ENCODE measurements around the gene HLA-DOB. TPM values are rescaled to one million over a fixed set of nuclear protein-coding genes. Genes with fewer than 3 reads are reported as not detected.

HLA-DOB gene
- total and polyA plus RNA-seq, 10 of the 15 experiments (the other 5 are each of a cell fraction or from before 2014, with no cell fraction given) = 27.4 to 79.1 (median 37.0) TPM

DNA sequence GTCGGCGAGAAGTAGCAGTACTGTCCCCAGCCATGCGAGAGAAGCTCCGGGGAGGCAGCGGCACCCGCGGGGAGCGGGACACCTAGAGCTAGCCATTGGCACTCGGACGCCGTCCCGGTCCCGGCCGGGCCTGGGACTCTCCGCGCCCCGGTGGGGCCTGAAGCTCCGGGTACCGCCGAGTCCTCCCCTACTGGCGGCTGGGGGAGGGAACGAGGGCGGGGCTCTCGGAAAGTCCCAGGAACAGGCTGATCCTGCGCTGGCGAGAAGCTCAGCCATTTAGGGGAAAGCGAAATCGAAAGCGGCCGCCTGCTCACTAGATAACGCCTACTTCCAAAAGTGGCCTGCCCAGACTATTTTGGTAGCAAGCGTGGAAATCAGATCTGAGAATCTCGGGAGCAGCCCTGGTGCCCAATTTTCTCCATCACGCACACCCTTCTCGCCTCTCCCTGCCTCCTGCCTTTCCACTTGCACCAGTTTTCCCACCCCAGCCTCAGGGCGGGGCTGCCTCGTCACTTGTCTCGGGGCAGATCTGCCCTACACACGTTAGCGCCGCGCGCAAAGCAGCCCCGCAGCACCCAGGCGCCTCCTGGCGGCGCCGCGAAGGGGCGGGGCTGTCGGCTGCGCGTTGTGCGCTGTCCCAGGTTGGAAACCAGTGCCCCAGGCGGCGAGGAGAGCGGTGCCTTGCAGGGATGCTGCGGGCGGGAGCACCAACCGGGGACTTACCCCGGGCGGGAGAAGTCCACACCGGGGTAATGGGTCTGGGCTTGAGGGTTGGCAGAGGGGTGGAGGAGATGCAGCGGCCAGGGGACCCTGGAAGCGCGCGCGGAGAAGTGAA lies 37.0 kb upstream of the HLA-DOB start, which contains the start of the genes PSMB9 and TAP1 (continued):
- TF ChIP-seq, protein P1, sequence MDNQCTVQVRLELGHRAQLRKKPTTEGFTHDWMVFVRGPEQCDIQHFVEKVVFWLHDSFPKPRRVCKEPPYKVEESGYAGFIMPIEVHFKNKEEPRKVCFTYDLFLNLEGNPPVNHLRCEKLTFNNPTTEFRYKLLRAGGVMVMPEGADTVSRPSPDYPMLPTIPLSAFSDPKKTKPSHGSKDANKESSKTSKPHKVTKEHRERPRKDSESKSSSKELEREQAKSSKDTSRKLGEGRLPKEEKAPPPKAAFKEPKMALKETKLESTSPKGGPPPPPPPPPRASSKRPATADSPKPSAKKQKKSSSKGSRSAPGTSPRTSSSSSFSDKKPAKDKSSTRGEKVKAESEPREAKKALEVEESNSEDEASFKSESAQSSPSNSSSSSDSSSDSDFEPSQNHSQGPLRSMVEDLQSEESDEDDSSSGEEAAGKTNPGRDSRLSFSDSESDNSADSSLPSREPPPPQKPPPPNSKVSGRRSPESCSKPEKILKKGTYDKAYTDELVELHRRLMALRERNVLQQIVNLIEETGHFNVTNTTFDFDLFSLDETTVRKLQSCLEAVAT (IDR thresholded peaks at IDR 0.05) = 0 out of 2 replicates have a peak, but pooled peaks have one; percentile 67
- TF ChIP-seq, protein P2, sequence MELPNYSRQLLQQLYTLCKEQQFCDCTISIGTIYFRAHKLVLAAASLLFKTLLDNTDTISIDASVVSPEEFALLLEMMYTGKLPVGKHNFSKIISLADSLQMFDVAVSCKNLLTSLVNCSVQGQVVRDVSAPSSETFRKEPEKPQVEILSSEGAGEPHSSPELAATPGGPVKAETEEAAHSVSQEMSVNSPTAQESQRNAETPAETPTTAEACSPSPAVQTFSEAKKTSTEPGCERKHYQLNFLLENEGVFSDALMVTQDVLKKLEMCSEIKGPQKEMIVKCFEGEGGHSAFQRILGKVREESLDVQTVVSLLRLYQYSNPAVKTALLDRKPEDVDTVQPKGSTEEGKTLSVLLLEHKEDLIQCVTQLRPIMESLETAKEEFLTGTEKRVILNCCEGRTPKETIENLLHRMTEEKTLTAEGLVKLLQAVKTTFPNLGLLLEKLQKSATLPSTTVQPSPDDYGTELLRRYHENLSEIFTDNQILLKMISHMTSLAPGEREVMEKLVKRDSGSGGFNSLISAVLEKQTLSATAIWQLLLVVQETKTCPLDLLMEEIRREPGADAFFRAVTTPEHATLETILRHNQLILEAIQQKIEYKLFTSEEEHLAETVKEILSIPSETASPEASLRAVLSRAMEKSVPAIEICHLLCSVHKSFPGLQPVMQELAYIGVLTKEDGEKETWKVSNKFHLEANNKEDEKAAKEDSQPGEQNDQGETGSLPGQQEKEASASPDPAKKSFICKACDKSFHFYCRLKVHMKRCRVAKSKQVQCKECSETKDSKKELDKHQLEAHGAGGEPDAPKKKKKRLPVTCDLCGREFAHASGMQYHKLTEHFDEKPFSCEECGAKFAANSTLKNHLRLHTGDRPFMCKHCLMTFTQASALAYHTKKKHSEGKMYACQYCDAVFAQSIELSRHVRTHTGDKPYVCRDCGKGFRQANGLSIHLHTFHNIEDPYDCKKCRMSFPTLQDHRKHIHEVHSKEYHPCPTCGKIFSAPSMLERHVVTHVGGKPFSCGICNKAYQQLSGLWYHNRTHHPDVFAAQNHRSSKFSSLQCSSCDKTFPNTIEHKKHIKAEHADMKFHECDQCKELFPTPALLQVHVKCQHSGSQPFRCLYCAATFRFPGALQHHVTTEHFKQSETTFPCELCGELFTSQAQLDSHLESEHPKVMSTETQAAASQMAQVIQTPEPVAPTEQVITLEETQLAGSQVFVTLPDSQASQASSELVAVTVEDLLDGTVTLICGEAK (IDR thresholded peaks at IDR 0.05; ENCODE audit: borderline replicate concordance) = no peak
- TF ChIP-seq, protein P3, sequence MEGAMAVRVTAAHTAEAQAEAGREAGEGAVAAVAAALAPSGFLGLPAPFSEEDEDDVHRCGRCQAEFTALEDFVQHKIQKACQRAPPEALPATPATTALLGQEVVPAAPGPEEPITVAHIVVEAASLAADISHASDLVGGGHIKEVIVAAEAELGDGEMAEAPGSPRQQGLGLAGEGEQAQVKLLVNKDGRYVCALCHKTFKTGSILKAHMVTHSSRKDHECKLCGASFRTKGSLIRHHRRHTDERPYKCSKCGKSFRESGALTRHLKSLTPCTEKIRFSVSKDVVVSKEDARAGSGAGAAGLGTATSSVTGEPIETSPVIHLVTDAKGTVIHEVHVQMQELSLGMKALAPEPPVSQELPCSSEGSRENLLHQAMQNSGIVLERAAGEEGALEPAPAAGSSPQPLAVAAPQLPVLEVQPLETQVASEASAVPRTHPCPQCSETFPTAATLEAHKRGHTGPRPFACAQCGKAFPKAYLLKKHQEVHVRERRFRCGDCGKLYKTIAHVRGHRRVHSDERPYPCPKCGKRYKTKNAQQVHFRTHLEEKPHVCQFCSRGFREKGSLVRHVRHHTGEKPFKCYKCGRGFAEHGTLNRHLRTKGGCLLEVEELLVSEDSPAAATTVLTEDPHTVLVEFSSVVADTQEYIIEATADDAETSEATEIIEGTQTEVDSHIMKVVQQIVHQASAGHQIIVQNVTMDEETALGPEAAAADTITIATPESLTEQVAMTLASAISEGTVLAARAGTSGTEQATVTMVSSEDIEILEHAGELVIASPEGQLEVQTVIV (IDR thresholded peaks at IDR 0.05; ENCODE audit: borderline replicate concordance, partially characterized antibody) = no peak
- no peak for TF ChIP-seq KDM1A (IDR thresholded peaks at IDR 0.05; ENCODE audit: borderline replicate concordance)
- TF ChIP-seq RB1 (IDR thresholded peaks at IDR 0.05; ENCODE audit: borderline replicate concordance) = peak; percentile 79
- peak; percentile 84 for TF ChIP-seq PML (IDR thresholded peaks at IDR 0.05; ENCODE audit: low read length)
- TF ChIP-seq MYB (IDR thresholded peaks at IDR 0.05; ENCODE audit: borderline replicate concordance, low read depth, low read length) = no peak
- peak; percentile 71; the same call in 1 of the 2 replicates for TF ChIP-seq TAF1 (IDR thresholded peaks at IDR 0.05; ENCODE audit: borderline replicate concordance, low read depth, low read length)
- no peak for TF ChIP-seq HCFC1 (IDR thresholded peaks at IDR 0.05; ENCODE audit: low read length)
- TF ChIP-seq POLR2AphosphoS5 (IDR thresholded peaks at IDR 0.05; ENCODE audit: low read length) = peak; percentile 72; the same call in 1 of the 2 replicates
- no peak for TF ChIP-seq ZNF622 (IDR thresholded peaks at IDR 0.05)
- peak; percentile 100 for TF ChIP-seq RFX5 (IDR thresholded peaks at IDR 0.05; ENCODE audit: low read depth, low read length)
- peak; percentile 71 for TF ChIP-seq MEF2B (IDR thresholded peaks at IDR 0.05; ENCODE audit: partially characterized antibody, poor library complexity, severe bottlenecking)
- no peak for TF ChIP-seq TCF7 (IDR thresholded peaks at IDR 0.05; ENCODE audit: borderline replicate concordance)
- peak; percentile 44 for TF ChIP-seq KLF5 (IDR thresholded peaks at IDR 0.05; ENCODE audit: partially characterized antibody)
- peak; percentile 91 for TF ChIP-seq SIN3A (IDR thresholded peaks at IDR 0.05; ENCODE audit: low read depth, low read length)
- peak; percentile 38 for TF ChIP-seq TBL1XR1 (IDR thresholded peaks at IDR 0.05; ENCODE audit: low read depth, low read length)
- 0 out of 2 replicates have a peak, but pooled peaks have one; percentile 21 for TF ChIP-seq ZNF24 (IDR thresholded peaks at IDR 0.05)
- TF ChIP-seq, protein P4, sequence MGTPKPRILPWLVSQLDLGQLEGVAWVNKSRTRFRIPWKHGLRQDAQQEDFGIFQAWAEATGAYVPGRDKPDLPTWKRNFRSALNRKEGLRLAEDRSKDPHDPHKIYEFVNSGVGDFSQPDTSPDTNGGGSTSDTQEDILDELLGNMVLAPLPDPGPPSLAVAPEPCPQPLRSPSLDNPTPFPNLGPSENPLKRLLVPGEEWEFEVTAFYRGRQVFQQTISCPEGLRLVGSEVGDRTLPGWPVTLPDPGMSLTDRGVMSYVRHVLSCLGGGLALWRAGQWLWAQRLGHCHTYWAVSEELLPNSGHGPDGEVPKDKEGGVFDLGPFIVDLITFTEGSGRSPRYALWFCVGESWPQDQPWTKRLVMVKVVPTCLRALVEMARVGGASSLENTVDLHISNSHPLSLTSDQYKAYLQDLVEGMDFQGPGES (IDR thresholded peaks at IDR 0.05) = 0 out of 2 replicates have a peak, but pooled peaks have one; percentile 49
- TF ChIP-seq MEF2A (IDR thresholded peaks at IDR 0.05; ENCODE audit: insufficient read depth, low read depth, low read length) = peak; percentile 44; the same call in 1 of the 2 replicates

All from GM12878 (cell line).